CD4-positive, alpha-beta T cell (primary cell): ENCODE data around the gene STBD1. TPM values are rescaled to one million over a fixed set of nuclear protein-coding genes. Genes with fewer than 3 reads are reported as not detected.

Experiments used
- ATAC-seq: fragments of 200-7000 bp; cut with Tn5 transposase; one replicate; pipeline ENCODE4 v1.10.0; 2022; ENCODE audit warnings: mild to moderate bottlenecking; ENCODE audit not compliant: poor library complexity
- CTCF ChIA-PET: fragments of 350-600 bp; sonication (Branson Sonifier 250); formaldehyde crosslinking; loops from one replicate; lab custom pipeline; 2021; ENCODE audit warnings: antibody characterized with exemption, inconsistent platforms; lab: Charles Lee
- POLR2A ChIA-PET: fragments of 350-600 bp; sonication (Branson Sonifier 250); formaldehyde crosslinking; loops from one replicate; lab custom pipeline; 2021; ENCODE audit warnings: antibody characterized with exemption, inconsistent platforms; lab: Charles Lee
- DNase-seq, 14 experiments: peaks; one replicate each; pipeline ENCODE4 v3.0.0-alpha.2; 2013 to 2020; ENCODE audit warnings: mixed read lengths in 2 of 14
- H3K27ac ChIP-seq, 2 donors: one replicate each; pipeline versions ENCODE4 v1.5.1 to v1.7.0; 2013; ENCODE audit warnings: low read length in 2 of 2, low read depth in 1 of 2, mild to moderate bottlenecking in 1 of 2
- H3K27me3 ChIP-seq, 2 experiments: 1 replicate in 1 of 2; 2 replicates in 1 of 2; pipeline versions ENCODE4 v1.6.1 to v1.7.0; 2013; ENCODE audit warnings: low read length in 2 of 2, control low read depth in 1 of 2, mild to moderate bottlenecking in 1 of 2, moderate library complexity in 1 of 2; ENCODE audit not compliant: insufficient read depth in 2 of 2, control insufficient read depth in 1 of 2
- H3K36me3 ChIP-seq: one replicate; pipeline ENCODE4 v1.6.1; 2013; ENCODE audit warnings: low read length, control low read depth; ENCODE audit not compliant: insufficient read depth
- H3K4me1 ChIP-seq: one replicate; pipeline ENCODE4 v1.6.1; 2013; ENCODE audit warnings: low read length, control low read depth; ENCODE audit not compliant: insufficient read depth
- H3K4me3 ChIP-seq: one replicate; pipeline ENCODE4 v1.5.1; 2013; ENCODE audit warnings: mild to moderate bottlenecking, low read length, moderate library complexity
- H3K9me3 ChIP-seq, 2 experiments: 1 replicate in 1 of 2; 2 replicates in 1 of 2; pipeline versions ENCODE4 v1.6.1 to v1.7.0; 2013; ENCODE audit warnings: low read length in 2 of 2, mild to moderate bottlenecking in 2 of 2, control low read depth in 1 of 2, moderate library complexity in 1 of 2; ENCODE audit not compliant: control insufficient read depth in 1 of 2, insufficient read depth in 1 of 2
- H3K27ac Mint-ChIP-seq: one replicate; pipeline ENCODE4 v1.8.0; 2020; ENCODE audit warnings: mixed read lengths
- H3K27me3 Mint-ChIP-seq: one replicate; pipeline ENCODE4 v1.8.0; 2021; ENCODE audit warnings: mixed read lengths
- H3K36me3 Mint-ChIP-seq: one replicate; pipeline ENCODE4 v1.8.0; 2021; ENCODE audit warnings: low read depth, mixed read lengths
- H3K4me1 Mint-ChIP-seq: one replicate; pipeline ENCODE4 v1.8.0; 2021; ENCODE audit warnings: low read depth, mixed read lengths
- H3K4me3 Mint-ChIP-seq: one replicate; pipeline ENCODE4 v1.8.0; 2020; ENCODE audit warnings: mild to moderate bottlenecking, mixed read lengths
- H3K9me3 Mint-ChIP-seq: one replicate; pipeline ENCODE4 v1.8.0; 2020; ENCODE audit warnings: mixed read lengths
- CTCF ChIP-seq: fragments of 200-600 bp; IDR thresholded peaks from one replicate; pipeline ENCODE4 v1.8.0; 2022; ENCODE audit warnings: antibody characterized with exemption, mild to moderate bottlenecking
- intact Hi-C, 2 experiments: fragments of 100-400 bp; cut with DNase I in 1 of 2; cut with micrococcal nuclease in 1 of 2; formaldehyde crosslinking; loops; one replicate each; pipeline versions ENCODE4 v1.15.1 to v1.9.0; 2023 to 2025; cut with DNase I, micrococcal nuclease
- total RNA-seq, 174 experiments: library from RNA in 2 of 174; stranded (reverse) in 2 of 174; gene quantifications; one replicate each; pipeline ENCODE4 v1.2.3 and lab custom pipeline; 2021 to 2026

Gene STBD1
- total RNA-seq, 2 experiments from 2014 or later = 0.11 TPM; not detected in 1

DNA sequence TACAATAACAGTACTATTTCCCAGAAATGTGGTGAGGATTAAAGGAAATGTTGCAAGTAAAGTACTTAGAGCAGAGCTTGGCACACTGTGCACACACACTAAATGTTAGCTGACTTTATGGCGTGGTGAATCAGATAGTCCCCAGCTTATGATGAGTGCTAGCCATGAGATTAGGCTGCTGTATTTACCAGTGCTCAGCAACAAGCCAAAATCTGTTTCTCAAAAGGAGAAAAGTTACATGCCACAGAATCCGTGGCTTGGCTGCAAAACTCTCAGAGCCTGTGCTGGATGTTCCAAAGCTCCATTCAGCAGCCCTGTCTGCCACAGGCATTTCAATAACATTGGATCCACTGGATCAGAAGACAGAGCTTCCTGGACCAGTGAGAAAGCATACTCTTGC lies 12.8 kb upstream of the STBD1 start:
- Histone ChIP-seq H3K27ac (no peak overlapping the region), H3K36me3 (no peaks in the 10 kb centered on the region), H3K4me3 (no peak overlapping the region), H3K27me3 (no peaks in the 10 kb centered on the region), H3K9me3 (peaks cover 0 to 11% of the 10 kb centered on the region in 2 experiments), H3K4me1 (no peaks in the 10 kb centered on the region)
- no peak for ATAC-seq
- H3K27me3 Mint-ChIP-seq = peaks cover 20% of the 10 kb centered on the region
- TF ChIP-seq CTCF = no peak
- no peak for DNase-seq
- no peaks in the 10 kb centered on the region for H3K36me3 Mint-ChIP-seq
- H3K4me3 Mint-ChIP-seq = no peak overlapping the region
- ChIA-PET POLR2A (no interaction called here), CTCF (no interaction called here)
- peaks cover 20% of the 10 kb centered on the region for H3K9me3 Mint-ChIP-seq
- H3K27ac Mint-ChIP-seq = no peak overlapping the region
- intact Hi-C loops = no loop called here
- no peaks in the 10 kb centered on the region for H3K4me1 Mint-ChIP-seq

DNA sequence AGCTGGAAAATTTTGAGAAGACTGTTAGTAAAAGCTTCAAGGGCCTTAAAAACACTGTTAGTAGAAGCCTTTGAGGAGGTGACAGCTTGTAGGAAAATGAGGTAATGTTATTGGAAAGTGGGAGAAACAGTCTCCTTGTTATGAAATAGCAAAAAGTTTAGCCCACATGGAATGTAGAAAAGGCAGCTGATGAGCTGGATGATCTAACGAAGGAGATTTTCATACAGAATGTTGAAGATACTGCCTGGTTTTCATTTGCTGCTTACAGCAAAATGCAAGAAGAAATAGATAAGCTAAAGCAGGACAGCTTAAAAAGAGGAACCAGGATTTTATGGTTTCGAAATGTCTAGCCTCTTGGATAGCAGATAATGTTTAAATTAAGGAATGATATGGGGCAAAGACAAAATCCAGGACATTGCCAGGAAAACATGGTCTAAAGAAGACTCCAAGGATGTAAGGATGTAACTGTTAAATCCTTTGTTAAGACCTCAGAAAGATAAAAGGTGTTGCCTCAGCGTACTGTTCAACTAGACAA lies 10.2 kb upstream of the STBD1 start:
- H3K4me3 ChIP-seq = no peak overlapping the region
- intact Hi-C loops = no loop called here
- no peaks in the 10 kb centered on the region for H3K36me3 Mint-ChIP-seq
- peaks cover 0 to 11% of the 10 kb centered on the region in 2 experiments for H3K9me3 ChIP-seq
- H3K27me3 ChIP-seq = no peaks in the 10 kb centered on the region
- H3K4me1 ChIP-seq = no peaks in the 10 kb centered on the region
- H3K4me3 Mint-ChIP-seq = no peak overlapping the region
- peaks cover 14% of the 10 kb centered on the region for H3K27me3 Mint-ChIP-seq
- ATAC-seq (no peak), DNase-seq (no peak)
- peaks cover 20% of the 10 kb centered on the region for H3K9me3 Mint-ChIP-seq
- H3K27ac Mint-ChIP-seq = no peak overlapping the region
- H3K4me1 Mint-ChIP-seq = no peaks in the 10 kb centered on the region
- CTCF ChIA-PET = no interaction called here
- POLR2A ChIA-PET = no interaction called here
- H3K27ac ChIP-seq = no peak overlapping the region
- no peaks in the 10 kb centered on the region for H3K36me3 ChIP-seq
- no peak for TF ChIP-seq CTCF

- intact Hi-C loops = no loop called here
- Histone ChIP-seq H3K27me3 (no peaks in the 10 kb centered on the region), H3K4me3 (no peak overlapping the region), H3K27ac (no peak overlapping the region), H3K36me3 (no peaks in the 10 kb centered on the region), H3K4me1 (no peaks in the 10 kb centered on the region), H3K9me3 (peaks cover 0 to 11% of the 10 kb centered on the region in 2 experiments)
- Mint-ChIP-seq H3K9me3 (peaks cover 20% of the 10 kb centered on the region), H3K27me3 (peaks cover 11% of the 10 kb centered on the region), H3K27ac (no peak overlapping the region), H3K4me3 (no peak overlapping the region), H3K36me3 (no peaks in the 10 kb centered on the region), H3K4me1 (no peaks in the 10 kb centered on the region)
- no peak for TF ChIP-seq CTCF
- POLR2A ChIA-PET = no interaction called here
- CTCF ChIA-PET = no interaction called here
- ATAC-seq (no peak), DNase-seq (no peak)
Measured at GRCh38 chr4:76298227-76298626, 8.3 kb upstream of the STBD1 start.
